Subcutaneous abdominal adipose tissue (tissue), 5 donors: ENCODE measurements around the gene KIF6.
"Not testable (repeated sequence)": the region's sequence is repeated elsewhere in the genome, so short reads cannot be mapped to it uniquely, and the experiment has no call there.

Source experiments
- H3K27ac ChIP-seq: one replicate; pipeline ENCODE4 v1.7.0; 2013; ENCODE audit warnings: low read depth, mild to moderate bottlenecking, inconsistent platforms, low read length, moderate library complexity
- H3K27me3 ChIP-seq, 5 donors: one replicate each; pipeline ENCODE4 v1.7.0; 2013; ENCODE audit warnings: low read length in 5 of 5, inconsistent platforms in 1 of 5; ENCODE audit not compliant: control insufficient read depth in 5 of 5, insufficient read depth in 4 of 5
- H3K36me3 ChIP-seq, 5 donors: one replicate each; pipeline ENCODE4 v1.7.0; 2013; ENCODE audit warnings: low read length in 5 of 5; ENCODE audit not compliant: control insufficient read depth in 5 of 5, insufficient read depth in 5 of 5
- H3K4me1 ChIP-seq, 5 donors: one replicate each; pipeline ENCODE4 v1.7.0; 2013; ENCODE audit warnings: low read length in 5 of 5, mild to moderate bottlenecking in 3 of 5, moderate library complexity in 1 of 5; ENCODE audit not compliant: control insufficient read depth in 5 of 5, insufficient read depth in 5 of 5
- H3K4me3 ChIP-seq, 5 donors: one replicate each; pipeline ENCODE4 v1.7.0; 2013; ENCODE audit warnings: low read length in 5 of 5, low read depth in 1 of 5
- H3K9ac ChIP-seq, 5 donors: one replicate each; pipeline ENCODE4 v1.7.0; 2013; ENCODE audit warnings: low read length in 5 of 5, mild to moderate bottlenecking in 4 of 5, moderate library complexity in 3 of 5
- H3K9me3 ChIP-seq, 5 donors: one replicate each; pipeline ENCODE4 v1.7.0; 2013; ENCODE audit warnings: low read length in 5 of 5; ENCODE audit not compliant: control insufficient read depth in 5 of 5
- donor health status: healthy.
- donor health status: healthy.
- donor health status: healthy.
- donor health status: healthy.
- donor health status: healthy.

The KIF6 gene

DNA sequence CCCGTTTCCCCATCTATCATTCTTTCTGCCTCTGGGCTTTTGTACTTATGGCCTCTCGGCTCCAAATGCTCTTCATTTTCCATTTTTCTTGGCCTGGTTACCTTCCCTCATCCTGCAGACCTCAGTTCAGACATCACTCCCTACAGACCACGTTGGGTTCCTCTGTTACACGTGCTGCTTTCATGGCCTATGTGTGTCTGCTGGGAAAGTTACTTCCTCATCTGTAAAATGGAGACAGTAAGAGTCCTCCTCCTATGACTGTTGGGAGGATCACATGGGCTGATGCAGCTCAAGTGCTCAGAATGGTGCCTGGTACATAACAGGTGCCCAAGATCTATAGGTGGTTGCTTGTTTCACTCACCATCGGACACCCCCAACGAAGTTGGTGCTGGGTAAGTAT lies 424.5 kb downstream of the KIF6 start:
- no peaks in the 10 kb centered on the region for H3K36me3 ChIP-seq
- no peak overlapping the region for H3K4me3 ChIP-seq
- no peak overlapping the region for H3K9ac ChIP-seq
- H3K27me3 ChIP-seq = no peaks in the 10 kb centered on the region
- H3K9me3 ChIP-seq = peaks cover 0 to 5% (median 0%) of the 10 kb centered on the region in 5 donors
- H3K4me1 ChIP-seq = peaks cover 8 to 35% (median 27%) of the 10 kb centered on the region in 5 donors
- no peak overlapping the region for H3K27ac ChIP-seq

DNA sequence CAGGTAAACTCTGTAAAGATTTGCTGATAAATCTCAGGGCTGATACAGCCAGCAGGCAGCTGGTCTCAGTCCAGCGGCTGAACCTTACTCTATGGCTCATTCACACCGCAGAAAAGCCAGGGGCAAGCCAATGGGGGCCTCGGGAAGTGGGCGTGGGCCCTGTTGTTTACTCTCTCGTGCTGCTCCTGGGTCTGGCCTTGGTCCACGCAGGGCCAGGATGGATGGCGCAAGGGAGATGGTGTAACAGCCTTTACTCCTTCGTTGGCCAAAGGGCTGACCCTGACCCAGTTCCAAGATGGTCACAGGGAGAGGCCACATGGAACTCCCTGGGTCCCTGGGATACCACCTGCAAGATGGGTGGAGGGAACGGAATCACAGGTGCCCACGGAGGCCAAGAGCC lies 427.1 kb downstream of the KIF6 start:
- H3K27ac ChIP-seq = no peak overlapping the region
- H3K9me3 ChIP-seq = no peaks in the 10 kb centered on the region
- no peaks in the 10 kb centered on the region for H3K27me3 ChIP-seq
- H3K4me1 ChIP-seq = peaks cover 8 to 39% (median 28%) of the 10 kb centered on the region in 5 donors
- H3K36me3 ChIP-seq = no peaks in the 10 kb centered on the region
- H3K9ac ChIP-seq = no peak overlapping the region
- H3K4me3 ChIP-seq = no peak overlapping the region

DNA sequence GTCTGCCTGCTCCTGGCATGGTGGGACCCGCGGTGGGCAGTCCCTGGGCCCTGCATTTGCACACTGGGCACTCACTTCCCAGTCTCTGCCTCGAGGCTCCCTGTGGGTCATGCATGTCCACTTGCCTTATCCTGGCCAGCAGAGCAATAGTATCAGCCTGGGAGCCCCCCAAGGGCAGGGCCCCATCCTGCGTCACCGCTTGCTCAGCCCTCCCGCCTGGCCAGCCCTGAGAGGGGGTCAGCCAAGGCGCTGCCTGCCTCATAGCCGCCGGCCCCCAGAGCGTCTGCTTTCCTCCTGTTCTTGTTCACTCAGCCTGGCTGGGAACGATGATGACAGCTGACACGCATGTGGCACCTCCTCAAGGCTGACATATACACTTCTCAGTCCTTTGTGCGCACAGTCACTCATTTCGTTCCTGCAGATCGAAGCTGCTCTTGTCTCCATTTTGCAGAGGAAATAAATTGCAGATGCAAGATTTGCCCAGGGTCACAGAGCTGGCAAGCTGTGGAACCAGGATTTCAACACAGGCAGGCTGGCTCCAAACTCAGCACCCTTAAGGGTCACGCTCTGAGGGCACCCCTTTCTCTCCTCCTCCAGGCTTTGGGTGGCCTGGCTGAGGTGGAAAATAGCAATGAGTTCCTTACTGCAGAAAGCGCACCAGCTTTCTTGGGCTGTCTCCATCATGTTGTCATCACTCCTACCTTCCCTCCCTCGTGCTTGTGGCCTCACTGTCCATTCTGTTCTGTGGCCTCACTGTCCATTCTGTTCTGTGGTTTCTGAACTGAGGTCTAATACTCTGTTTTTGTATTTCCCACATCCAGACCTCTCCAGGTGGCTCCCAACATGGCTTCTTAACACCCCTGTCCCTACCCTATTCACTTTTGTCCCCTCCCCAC lies 428.2 kb downstream of the KIF6 start:
- Histone ChIP-seq H3K4me1 (peaks cover 6 to 34% (median 28%) of the 10 kb centered on the region in 5 donors), H3K36me3 (no peaks in the 10 kb centered on the region), H3K27me3 (no peaks in the 10 kb centered on the region), H3K9ac (peak overlapping the region in 2 of 5 donors; percentile 13 to 48), H3K27ac (peak overlapping the region; percentile 69), H3K4me3 (peak overlapping the region in 1 of 5 donors; percentile 39), H3K9me3 (no peaks in the 10 kb centered on the region)

DNA sequence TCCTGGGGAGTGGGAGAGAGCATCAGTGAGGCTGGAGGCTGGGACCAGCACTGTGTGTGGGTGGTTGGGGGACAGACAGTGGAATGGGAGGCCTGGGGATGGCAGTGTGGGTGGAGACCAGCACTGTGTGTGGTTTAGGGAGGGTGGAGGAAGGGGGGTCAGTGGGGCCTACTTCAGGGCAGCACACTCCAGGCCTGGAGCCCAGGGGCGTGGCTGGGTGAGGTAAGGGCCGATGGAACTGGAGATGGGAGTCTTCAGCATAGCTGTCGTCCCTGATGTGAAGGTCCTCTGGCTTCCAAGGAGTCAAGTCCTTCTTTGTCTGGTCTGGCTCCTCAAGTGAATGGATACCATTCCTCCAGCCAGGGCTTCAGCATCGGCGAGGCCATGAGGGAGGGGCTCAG lies 429.6 kb downstream of the KIF6 start:
- peak overlapping the region in 1 of 5 donors; percentile 9 for H3K9ac ChIP-seq
- peak overlapping the region; percentile 63 for H3K27ac ChIP-seq
- H3K4me1 ChIP-seq = peaks cover 6 to 34% (median 28%) of the 10 kb centered on the region in 5 donors
- H3K36me3 ChIP-seq = no peaks in the 10 kb centered on the region
- no peaks in the 10 kb centered on the region for H3K27me3 ChIP-seq
- H3K4me3 ChIP-seq = no peak overlapping the region
- H3K9me3 ChIP-seq = no peaks in the 10 kb centered on the region

DNA sequence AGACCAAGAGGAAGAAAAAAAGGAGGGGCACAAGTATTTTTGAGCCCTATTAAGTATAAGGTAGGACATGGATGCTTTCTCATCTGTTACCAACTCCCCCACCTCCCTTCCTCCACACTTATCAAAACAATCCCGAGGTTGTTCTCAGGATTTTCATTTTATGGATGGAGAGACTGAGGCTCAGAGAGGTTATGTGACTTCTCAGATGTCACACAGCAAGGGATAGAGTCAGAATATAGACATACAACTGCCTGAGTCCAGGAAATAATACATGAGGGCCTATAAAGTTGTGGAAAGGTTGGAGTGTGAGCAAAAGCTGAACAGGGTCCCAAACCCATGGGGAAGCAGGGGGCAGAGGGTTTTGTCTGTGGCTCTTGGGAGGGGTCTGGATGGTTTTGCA lies 430.3 kb downstream of the KIF6 start:
- H3K36me3 ChIP-seq = no peaks in the 10 kb centered on the region
- H3K27me3 ChIP-seq = no peaks in the 10 kb centered on the region
- H3K27ac ChIP-seq = no peak overlapping the region
- H3K9ac ChIP-seq = no peak overlapping the region
- H3K4me3 ChIP-seq = no peak overlapping the region
- no peaks in the 10 kb centered on the region for H3K9me3 ChIP-seq
- peaks cover 6 to 34% (median 28%) of the 10 kb centered on the region in 5 donors for H3K4me1 ChIP-seq

DNA sequence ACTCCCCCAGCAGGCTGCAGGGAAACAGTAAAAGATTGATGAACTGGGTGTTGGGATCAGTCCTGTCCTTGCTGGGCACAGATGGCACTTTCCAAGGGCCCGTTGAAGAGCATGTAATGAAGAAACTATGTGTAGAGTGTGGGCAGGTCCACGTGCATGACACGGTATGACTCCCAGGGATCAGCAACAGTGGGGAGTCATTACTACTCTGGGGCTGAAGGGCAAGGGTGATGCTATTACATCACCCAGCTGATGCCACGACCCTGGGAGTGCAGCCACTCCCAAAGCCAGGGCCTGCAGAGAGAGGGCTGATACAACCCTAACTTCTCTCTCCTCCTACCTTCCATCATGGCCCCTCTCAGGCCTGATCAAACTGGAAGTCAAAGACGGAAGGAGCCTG lies 431.1 kb downstream of the KIF6 start:
- no peaks in the 10 kb centered on the region for H3K36me3 ChIP-seq
- H3K27me3 ChIP-seq = no peaks in the 10 kb centered on the region
- H3K9ac ChIP-seq = no peak overlapping the region
- peaks cover 0 to 2% (median 0%) of the 10 kb centered on the region in 5 donors for H3K9me3 ChIP-seq
- H3K27ac ChIP-seq = no peak overlapping the region
- no peak overlapping the region for H3K4me3 ChIP-seq
- peaks cover 6 to 34% (median 28%) of the 10 kb centered on the region in 5 donors for H3K4me1 ChIP-seq

DNA sequence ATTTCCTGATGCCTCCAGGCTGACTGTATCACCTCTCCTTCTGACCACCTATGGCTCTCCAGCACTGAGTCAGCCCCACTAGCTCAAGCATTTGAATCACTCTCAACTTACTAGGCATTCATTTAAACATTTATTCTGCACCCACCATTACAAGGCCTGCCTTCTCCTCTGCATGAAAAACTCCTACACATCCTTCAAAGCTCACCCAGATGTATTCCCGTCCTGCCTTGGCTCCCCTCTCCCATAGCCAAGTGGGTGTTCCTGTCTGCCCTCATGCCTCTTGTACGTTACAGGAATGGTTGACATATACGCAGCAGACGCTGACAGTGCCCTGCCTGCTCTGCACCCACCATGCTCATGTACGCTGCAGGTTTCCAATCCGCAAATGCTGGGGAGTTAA lies 432.6 kb downstream of the KIF6 start:
- peaks cover 6 to 24% (median 20%) of the 10 kb centered on the region in 5 donors for H3K4me1 ChIP-seq
- no peak overlapping the region for H3K27ac ChIP-seq
- no peak overlapping the region for H3K9ac ChIP-seq
- H3K36me3 ChIP-seq = no peaks in the 10 kb centered on the region
- peaks cover 0 to 2% (median 0%) of the 10 kb centered on the region in 5 donors for H3K9me3 ChIP-seq
- no peaks in the 10 kb centered on the region for H3K27me3 ChIP-seq
- no peak overlapping the region for H3K4me3 ChIP-seq

DNA sequence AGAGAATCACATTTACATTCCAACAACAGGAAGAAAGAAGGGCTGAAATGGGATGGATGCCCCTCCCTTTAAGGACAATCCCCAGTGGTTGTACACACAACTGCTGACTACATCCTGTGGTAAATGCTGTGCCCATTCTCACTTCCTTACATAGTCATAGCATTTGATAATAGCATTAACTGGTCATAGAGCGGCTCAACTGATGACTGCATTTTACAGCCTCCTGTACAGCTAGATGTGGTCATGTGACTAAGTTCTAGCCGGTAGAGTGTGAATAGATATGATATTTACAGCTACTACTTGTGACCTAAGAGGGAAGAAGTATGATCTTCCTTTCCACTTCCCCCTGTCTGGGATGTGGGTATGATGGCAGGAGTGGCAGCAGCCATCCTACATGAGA lies 435.7 kb downstream of the KIF6 start:
- Histone ChIP-seq H3K9ac (no peak overlapping the region), H3K36me3 (no peaks in the 10 kb centered on the region), H3K27ac (no peak overlapping the region), H3K27me3 (no peaks in the 10 kb centered on the region), H3K9me3 (peaks cover 0 to 2% (median 0%) of the 10 kb centered on the region in 5 donors), H3K4me3 (no peak overlapping the region), H3K4me1 (no peaks in the 10 kb centered on the region)

DNA sequence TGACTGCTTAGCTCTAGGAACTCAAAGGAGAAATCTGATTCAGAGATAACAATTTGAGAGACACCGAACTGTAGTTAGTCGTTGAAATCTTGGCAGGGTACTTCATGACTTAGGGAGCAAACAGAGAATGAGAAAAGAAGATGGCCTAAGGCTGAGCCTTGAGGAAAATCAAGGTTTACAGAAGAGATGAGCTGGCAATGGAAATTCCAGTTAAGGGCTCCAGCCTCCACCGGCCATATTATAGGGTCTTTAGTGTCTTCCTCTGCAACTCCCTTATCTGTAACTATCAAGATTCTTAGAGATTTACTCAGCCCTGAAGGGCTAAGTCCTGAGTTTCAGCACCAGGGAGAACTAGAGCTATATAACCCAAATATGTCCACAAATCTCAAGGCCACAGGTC lies 437.6 kb downstream of the KIF6 start:
- Histone ChIP-seq H3K9ac (no peak overlapping the region), H3K36me3 (no peaks in the 10 kb centered on the region), H3K9me3 (peaks cover 0 to 2% (median 0%) of the 10 kb centered on the region in 5 donors), H3K4me3 (no peak overlapping the region), H3K4me1 (no peaks in the 10 kb centered on the region), H3K27me3 (no peaks in the 10 kb centered on the region), H3K27ac (no peak overlapping the region)

DNA sequence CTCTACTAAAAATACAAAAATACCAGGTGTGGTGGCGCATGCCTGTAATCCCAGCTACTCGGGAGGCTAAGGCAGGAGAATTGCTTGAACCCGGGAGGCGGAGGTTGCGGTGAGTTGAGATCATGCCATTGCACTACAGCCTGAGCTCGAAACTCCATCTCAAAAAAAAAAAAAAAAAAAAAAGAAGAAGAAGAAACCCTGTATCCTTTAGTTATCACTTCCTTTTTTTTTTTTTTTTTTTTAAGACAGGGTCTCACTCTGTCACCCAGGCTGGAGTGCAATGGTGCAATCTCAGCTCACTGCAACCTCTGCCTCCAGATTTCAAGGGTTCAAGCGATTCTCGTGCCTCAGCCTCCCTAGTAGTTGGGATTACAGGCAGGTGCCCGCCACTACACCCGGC lies 438.6 kb downstream of the KIF6 start:
- H3K4me1 ChIP-seq, H3K27ac ChIP-seq, H3K9me3 ChIP-seq, H3K9ac ChIP-seq, H3K4me3 ChIP-seq, H3K36me3 ChIP-seq, H3K27me3 ChIP-seq: not testable (repeated sequence)
